HEK293 (cell line): Measurements from ENCODE around the gene RGS7.
A peak's percentile ranks its signal among the peaks of the same experiment; 100 is the strongest.

Experiments
- CTCF ChIA-PET: fragments of 350-600 bp; formaldehyde crosslinking; extraction: SDS; loops from one replicate; lab custom pipeline; 2021; ENCODE audit warnings: antibody characterized with exemption; lab: Yijun Ruan, JAX
- POLR2A ChIA-PET: fragments of 300-600 bp; formaldehyde crosslinking; extraction: SDS; loops from one replicate; lab custom pipeline; 2020; ENCODE audit warnings: antibody characterized with exemption, inconsistent platforms; lab: Yijun Ruan, JAX
- H3K27ac ChIP-seq: fragments of 200-500 bp; sonication (Bioruptor generic); 2 replicates; pipeline ENCODE4 v1.5.1; 2014; ENCODE audit warnings: low read depth, low read length, control low read depth, inconsistent platforms; ENCODE audit errors: extremely low read depth
- H3K36me3 ChIP-seq, 2 experiments: fragments of 200-500 bp in 1 of 2; sonication (Bioruptor generic) in 1 of 2; 1 replicate in 1 of 2; 2 replicates in 1 of 2; pipeline ENCODE4 v1.5.1; 2014 to 2017; ENCODE audit warnings: inconsistent platforms in 2 of 2, low read length in 2 of 2; ENCODE audit not compliant: control insufficient read depth in 2 of 2, insufficient read depth in 1 of 2
- H3K4me1 ChIP-seq: fragments of 200-500 bp; sonication (Bioruptor generic); 2 replicates; pipeline ENCODE4 v1.5.1; 2014; ENCODE audit warnings: mild to moderate bottlenecking, low read length, inconsistent platforms; ENCODE audit not compliant: control insufficient read depth, insufficient read depth
- H3K4me3 ChIP-seq: 2 replicates; pipeline ENCODE4 v1.5.1; 2011; ENCODE audit warnings: low read depth, mild to moderate bottlenecking, control low read depth, low read length, moderate library complexity
- H3K9me3 ChIP-seq: fragments of 200-500 bp; sonication (Bioruptor generic); 2 replicates; pipeline ENCODE4 v1.5.1; 2014; ENCODE audit warnings: low read depth, low read length, inconsistent platforms; ENCODE audit not compliant: control insufficient read depth, insufficient read depth
- KLF10 ChIP-seq: fragments of 450-650 bp; IDR thresholded peaks from 2 replicates; pipeline ENCODE4 v1.5.1; 2018; ENCODE audit warnings: missing biosample characterization, mild to moderate bottlenecking, missing genetic modification characterization
- OSR2 ChIP-seq: fragments of 450-650 bp; formaldehyde crosslinking; IDR thresholded peaks from 2 replicates; pipeline ENCODE4 v1.5.1; 2016; ENCODE audit warnings: missing biosample characterization, missing genetic modification characterization
- REPIN1 ChIP-seq: fragments of 450-650 bp; formaldehyde crosslinking; IDR thresholded peaks from 2 replicates; pipeline ENCODE4 v1.5.1; 2017; ENCODE audit warnings: missing biosample characterization, missing genetic modification characterization, low read depth
- SETDB1 ChIP-seq: IDR thresholded peaks from one replicate; pipeline ENCODE4 v1.6.1; 2017; ENCODE audit warnings: mild to moderate bottlenecking, low read length, moderate library complexity, mixed read lengths; ENCODE audit not compliant: insufficient read length
- SP7 ChIP-seq: fragments of 450-650 bp; formaldehyde crosslinking; IDR thresholded peaks from 2 replicates; pipeline ENCODE4 v1.5.1; 2016; ENCODE audit warnings: missing biosample characterization, missing genetic modification characterization
- ZBTB8A ChIP-seq: fragments of 450-650 bp; formaldehyde crosslinking; IDR thresholded peaks from 2 replicates; pipeline ENCODE4 v1.5.1; 2016; ENCODE audit warnings: missing biosample characterization, missing genetic modification characterization
- ZNF146 ChIP-seq: fragments of 450-650 bp; formaldehyde crosslinking; IDR thresholded peaks from 2 replicates; pipeline ENCODE4 v1.5.1; 2016; ENCODE audit warnings: missing biosample characterization, missing genetic modification characterization
- ZNF148 ChIP-seq: fragments of 450-650 bp; formaldehyde crosslinking; IDR thresholded peaks from 2 replicates; pipeline ENCODE4 v1.5.0; 2017; ENCODE audit warnings: missing biosample characterization, missing genetic modification characterization, borderline replicate concordance
- ZNF174 ChIP-seq: fragments of 450-650 bp; formaldehyde crosslinking; IDR thresholded peaks from 2 replicates; pipeline ENCODE4 v1.5.0; 2017; ENCODE audit warnings: missing biosample characterization, mild to moderate bottlenecking, missing genetic modification characterization
- ZNF394 ChIP-seq: fragments of 450-650 bp; formaldehyde crosslinking; IDR thresholded peaks from 2 replicates; pipeline ENCODE4 v1.5.1; 2016; ENCODE audit warnings: missing biosample characterization, missing genetic modification characterization, mild to moderate bottlenecking, moderate library complexity, borderline replicate concordance
- ZNF513 ChIP-seq: fragments of 450-650 bp; IDR thresholded peaks from 2 replicates; pipeline ENCODE4 v1.5.1; 2018; ENCODE audit warnings: missing biosample characterization, missing genetic modification characterization
- ZNF529 ChIP-seq: fragments of 450-650 bp; formaldehyde crosslinking; IDR thresholded peaks from 2 replicates; pipeline ENCODE4 v1.5.1; 2017; ENCODE audit warnings: missing genetic modification characterization, missing biosample characterization; ENCODE audit not compliant: insufficient replicate concordance
- ZNF561 ChIP-seq: fragments of 450-650 bp; IDR thresholded peaks from 2 replicates; pipeline ENCODE4 v1.5.1; 2018; ENCODE audit warnings: missing biosample characterization, missing genetic modification characterization, borderline replicate concordance
- ZNF571 ChIP-seq: fragments of 450-650 bp; formaldehyde crosslinking; IDR thresholded peaks from 2 replicates; pipeline ENCODE4 v1.5.0; 2017; ENCODE audit warnings: missing biosample characterization, missing genetic modification characterization
- ZNF624 ChIP-seq: fragments of 450-650 bp; formaldehyde crosslinking; IDR thresholded peaks from 2 replicates; pipeline ENCODE4 v1.5.1; 2017; ENCODE audit warnings: missing biosample characterization, missing genetic modification characterization
- ZNF629 ChIP-seq: fragments of 450-650 bp; formaldehyde crosslinking; IDR thresholded peaks from 2 replicates; pipeline ENCODE4 v1.5.1; 2017; ENCODE audit warnings: missing biosample characterization, missing genetic modification characterization
- ZNF670 ChIP-seq: fragments of 450-650 bp; formaldehyde crosslinking; IDR thresholded peaks from 2 replicates; pipeline ENCODE4 v1.5.1; 2016; ENCODE audit warnings: missing biosample characterization, missing genetic modification characterization, low read depth
- ZNF776 ChIP-seq: fragments of 450-650 bp; formaldehyde crosslinking; IDR thresholded peaks from 2 replicates; pipeline ENCODE4 v1.5.0; 2017; ENCODE audit warnings: missing biosample characterization, missing genetic modification characterization, borderline replicate concordance
- ZNF837 ChIP-seq: fragments of 450-650 bp; formaldehyde crosslinking; IDR thresholded peaks from 2 replicates; pipeline ENCODE4 v1.5.1; 2016; ENCODE audit warnings: missing biosample characterization, missing genetic modification characterization
- ZSCAN16 ChIP-seq: fragments of 450-650 bp; formaldehyde crosslinking; IDR thresholded peaks from 2 replicates; pipeline ENCODE4 v1.5.1; 2016; ENCODE audit warnings: missing biosample characterization, missing genetic modification characterization
- TF ChIP-seq, protein P1 (sequence below): fragments of 450-650 bp; formaldehyde crosslinking; IDR thresholded peaks from 2 replicates; pipeline ENCODE4 v1.5.1; 2016; ENCODE audit warnings: missing biosample characterization, missing genetic modification characterization
- TF ChIP-seq, protein P2 (sequence below): fragments of 450-650 bp; formaldehyde crosslinking; IDR thresholded peaks from 2 replicates; pipeline ENCODE4 v1.5.1; 2017; ENCODE audit warnings: missing biosample characterization, mild to moderate bottlenecking, missing genetic modification characterization, moderate library complexity
- TF ChIP-seq, protein P3 (sequence below): fragments of 450-650 bp; formaldehyde crosslinking; IDR thresholded peaks from 2 replicates; pipeline ENCODE4 v1.5.1; 2017; ENCODE audit warnings: missing biosample characterization, missing genetic modification characterization
- TF ChIP-seq, protein P4 (sequence below): fragments of 450-650 bp; formaldehyde crosslinking; IDR thresholded peaks from 2 replicates; pipeline ENCODE4 v1.5.1; 2016; ENCODE audit warnings: missing biosample characterization, missing genetic modification characterization, borderline replicate concordance

Gene RGS7

DNA sequence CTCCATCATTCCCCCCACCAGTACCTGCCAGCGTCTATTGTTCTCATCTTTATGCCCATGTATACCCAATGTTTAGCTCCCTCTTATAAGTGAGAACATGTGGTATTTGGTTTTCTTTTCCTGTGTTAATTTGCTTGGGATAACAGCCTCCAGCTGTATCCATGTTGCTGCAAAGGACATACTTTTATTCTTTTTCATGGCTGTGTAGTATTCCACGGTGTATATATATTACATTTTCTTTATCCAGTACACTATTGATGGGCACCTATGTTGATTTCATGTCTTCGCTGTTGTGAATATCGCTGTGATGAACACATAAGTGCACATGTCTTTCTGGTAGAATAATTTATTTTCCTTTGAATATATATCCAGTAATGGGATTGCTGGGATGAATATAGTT lies 431.7 kb downstream of the RGS7 start:
- Histone ChIP-seq H3K9me3 (no peaks in the 10 kb centered on the region), H3K36me3 (no peaks in the 10 kb centered on the region), H3K4me1 (no peaks in the 10 kb centered on the region), H3K27ac (no peak overlapping the region), H3K4me3 (no peak overlapping the region)
- ChIA-PET CTCF (no interaction called here), POLR2A (no interaction called here)
- TF ChIP-seq, protein P1, sequence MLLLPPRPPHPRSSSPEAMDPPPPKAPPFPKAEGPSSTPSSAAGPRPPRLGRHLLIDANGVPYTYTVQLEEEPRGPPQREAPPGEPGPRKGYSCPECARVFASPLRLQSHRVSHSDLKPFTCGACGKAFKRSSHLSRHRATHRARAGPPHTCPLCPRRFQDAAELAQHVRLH (tag by site-specific recombination) = 0 out of 2 replicates have a peak, but pooled peaks have one; percentile 64
- no peak for TF ChIP-seq ZNF529
- TF ChIP-seq OSR2 = no peak
- peak; percentile 38; the same call in 1 of the 2 replicates for TF ChIP-seq ZNF174
- TF ChIP-seq ZNF146 (tag by site-specific recombination) = peak; percentile 95
- no peak for TF ChIP-seq ZNF513 (tag by site-specific recombination)

DNA sequence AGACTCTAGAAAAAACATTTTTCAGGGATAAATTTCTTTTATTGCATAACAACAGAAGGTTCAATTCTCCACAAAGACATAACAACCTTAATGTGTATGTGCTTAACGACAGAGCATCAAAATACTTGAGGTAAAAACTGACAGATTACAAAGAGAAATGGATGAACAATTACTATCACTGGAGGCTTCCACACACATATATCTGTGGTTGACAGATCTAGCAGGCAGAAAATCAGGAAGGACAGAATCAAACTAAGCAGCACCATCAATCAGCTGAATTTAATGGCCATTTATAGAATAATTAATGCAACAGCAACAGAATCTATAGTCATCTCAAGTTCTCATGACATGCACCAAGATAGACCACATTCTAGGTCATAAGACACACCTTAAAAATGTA lies 439.0 kb downstream of the RGS7 start:
- POLR2A ChIA-PET = no interaction called here
- Histone ChIP-seq H3K9me3 (no peaks in the 10 kb centered on the region), H3K36me3 (no peaks in the 10 kb centered on the region), H3K4me1 (no peaks in the 10 kb centered on the region), H3K27ac (no peak overlapping the region), H3K4me3 (no peak overlapping the region)
- TF ChIP-seq ZNF624 (tag by site-specific recombination) (no peak), ZNF394 (tag by site-specific recombination) (no peak), REPIN1 (no peak), KLF10 (tag by site-specific recombination) (no peak), ZBTB8A (no peak), ZNF561 (no peak), SP7 (tag by site-specific recombination) (no peak), ZNF837 (tag by site-specific recombination) (no peak), ZSCAN16 (tag by site-specific recombination) (no peak), ZNF148 (tag by site-specific recombination) (no peak), ZNF670 (tag by site-specific recombination) (no peak), SETDB1 (no peak), ZNF571 (tag by site-specific recombination) (no peak), ZNF629 (no peak), ZNF776 (tag by site-specific recombination) (no peak)
- TF ChIP-seq, protein P2, sequence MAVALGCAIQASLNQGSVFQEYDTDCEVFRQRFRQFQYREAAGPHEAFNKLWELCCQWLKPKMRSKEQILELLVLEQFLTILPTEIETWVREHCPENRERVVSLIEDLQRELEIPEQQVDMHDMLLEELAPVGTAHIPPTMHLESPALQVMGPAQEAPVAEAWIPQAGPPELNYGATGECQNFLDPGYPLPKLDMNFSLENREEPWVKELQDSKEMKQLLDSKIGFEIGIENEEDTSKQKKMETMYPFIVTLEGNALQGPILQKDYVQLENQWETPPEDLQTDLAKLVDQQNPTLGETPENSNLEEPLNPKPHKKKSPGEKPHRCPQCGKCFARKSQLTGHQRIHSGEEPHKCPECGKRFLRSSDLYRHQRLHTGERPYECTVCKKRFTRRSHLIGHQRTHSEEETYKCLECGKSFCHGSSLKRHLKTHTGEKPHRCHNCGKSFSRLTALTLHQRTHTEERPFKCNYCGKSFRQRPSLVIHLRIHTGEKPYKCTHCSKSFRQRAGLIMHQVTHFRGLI (tag by site-specific recombination) = no peak
- TF ChIP-seq, protein P3, sequence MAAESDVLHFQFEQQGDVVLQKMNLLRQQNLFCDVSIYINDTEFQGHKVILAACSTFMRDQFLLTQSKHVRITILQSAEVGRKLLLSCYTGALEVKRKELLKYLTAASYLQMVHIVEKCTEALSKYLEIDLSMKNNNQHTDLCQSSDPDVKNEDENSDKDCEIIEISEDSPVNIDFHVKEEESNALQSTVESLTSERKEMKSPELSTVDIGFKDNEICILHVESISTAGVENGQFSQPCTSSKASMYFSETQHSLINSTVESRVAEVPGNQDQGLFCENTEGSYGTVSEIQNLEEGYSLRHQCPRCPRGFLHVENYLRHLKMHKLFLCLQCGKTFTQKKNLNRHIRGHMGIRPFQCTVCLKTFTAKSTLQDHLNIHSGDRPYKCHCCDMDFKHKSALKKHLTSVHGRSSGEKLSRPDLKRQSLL (tag by site-specific recombination) = no peak
- TF ChIP-seq, protein P4, sequence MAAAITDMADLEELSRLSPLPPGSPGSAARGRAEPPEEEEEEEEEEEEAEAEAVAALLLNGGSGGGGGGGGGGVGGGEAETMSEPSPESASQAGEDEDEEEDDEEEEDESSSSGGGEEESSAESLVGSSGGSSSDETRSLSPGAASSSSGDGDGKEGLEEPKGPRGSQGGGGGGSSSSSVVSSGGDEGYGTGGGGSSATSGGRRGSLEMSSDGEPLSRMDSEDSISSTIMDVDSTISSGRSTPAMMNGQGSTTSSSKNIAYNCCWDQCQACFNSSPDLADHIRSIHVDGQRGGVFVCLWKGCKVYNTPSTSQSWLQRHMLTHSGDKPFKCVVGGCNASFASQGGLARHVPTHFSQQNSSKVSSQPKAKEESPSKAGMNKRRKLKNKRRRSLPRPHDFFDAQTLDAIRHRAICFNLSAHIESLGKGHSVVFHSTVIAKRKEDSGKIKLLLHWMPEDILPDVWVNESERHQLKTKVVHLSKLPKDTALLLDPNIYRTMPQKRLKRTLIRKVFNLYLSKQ (tag by site-specific recombination) = no peak
- CTCF ChIA-PET = interaction anchor here (1.3 kb wide), 1 partner anchor 29 kb away, joined by 4 read pairs; no protein-coding TSS in a partner anchor
